Ectodermal cell (in vitro differentiated cells): ENCODE measurements around the gene ZC2HC1B.
"Not testable (repeated sequence)": the region's sequence is repeated elsewhere in the genome, so short reads cannot be mapped to it uniquely, and the experiment has no call there.

Experiments
- H3K27ac ChIP-seq: 2 replicates; pipeline ENCODE4 v1.7.0; 2013; ENCODE audit warnings: mild to moderate bottlenecking, low read depth, low read length; ENCODE audit not compliant: insufficient read depth, poor library complexity, severe bottlenecking
- H3K27me3 ChIP-seq: 2 replicates; pipeline ENCODE4 v1.7.0; 2013; ENCODE audit warnings: mild to moderate bottlenecking, low read length; ENCODE audit not compliant: insufficient read depth, control insufficient read depth, poor library complexity, severe bottlenecking
- H3K36me3 ChIP-seq: one replicate; pipeline ENCODE4 v1.7.0; 2013; ENCODE audit warnings: low read length; ENCODE audit not compliant: control insufficient read depth, insufficient read depth
- H3K4me1 ChIP-seq: one replicate; pipeline ENCODE4 v1.7.0; 2013; ENCODE audit warnings: low read length; ENCODE audit not compliant: control insufficient read depth, insufficient read depth
- H3K4me3 ChIP-seq: 2 replicates; pipeline ENCODE4 v1.7.0; 2013; ENCODE audit warnings: low read depth, low read length, control low read depth; ENCODE audit not compliant: insufficient read depth
- H3K9me3 ChIP-seq: 2 replicates; pipeline ENCODE4 v1.7.0; 2013; ENCODE audit warnings: mild to moderate bottlenecking, low read length, moderate library complexity; ENCODE audit not compliant: control insufficient read depth
- WGBS, 2 experiments: methylation state at CpG; one replicate each; pipeline ENCODE4 v1.1.7; 2013; ENCODE audit warnings: missing lambda C conversion rate in 2 of 2; 5-methylcytosine and 5-hydroxymethylcytosine counted together

ZC2HC1B gene

GRCh38 chr6:143842461-143842901, 21.8 kb upstream of the ZC2HC1B start:
- Histone ChIP-seq H3K9me3 (no peaks in the 10 kb centered on the region), H3K4me3 (peak overlapping the region; percentile 67), H3K36me3 (peaks cover 2% of the 10 kb centered on the region), H3K27ac (peak overlapping the region; percentile 94), H3K4me1 (peaks cover 3% of the 10 kb centered on the region), H3K27me3 (no peaks in the 10 kb centered on the region)
- WGBS, 2 experiments, result 54 to 74% methylated on average over 7 of the region's 7 CpGs

- Histone ChIP-seq H3K27ac (peak within 1 kb of the TSS; percentile 94), H3K9me3 (no peaks in the 10 kb centered on the region), H3K27me3 (no peaks in the 10 kb centered on the region), H3K4me3 (peak within 1 kb of the TSS; percentile 67), H3K4me1 (peaks cover 3% of the 10 kb centered on the region), H3K36me3 (peaks cover 6% of the 10 kb centered on the region)
- 0% methylated on average over 64 of the region's 64 CpGs for WGBS, 2 experiments
Measured at GRCh38 chr6:143842902-143843676, 21.2 kb upstream of the ZC2HC1B start, which contains the start of gene LTV1. Gene LTV1 (plus strand): TSS chr6:143843338. CDS start chr6:143843478, 140 bp downstream.

GRCh38 chr6:143843677-143843999, 20.6 kb upstream of the ZC2HC1B start:
- peak overlapping the region; percentile 67 for H3K4me3 ChIP-seq
- 1 to 2% methylated on average over 9 of the region's 9 CpGs for WGBS, 2 experiments
- no peaks in the 10 kb centered on the region for H3K9me3 ChIP-seq
- H3K27me3 ChIP-seq, result no peaks in the 10 kb centered on the region
- peaks cover 3% of the 10 kb centered on the region for H3K4me1 ChIP-seq
- H3K27ac ChIP-seq, result peak overlapping the region; percentile 12
- H3K36me3 ChIP-seq, result peaks cover 6% of the 10 kb centered on the region

GRCh38 chr6:143844006-143844405, 20.3 kb upstream of the ZC2HC1B start:
- peaks cover 3% of the 10 kb centered on the region for H3K4me1 ChIP-seq
- H3K36me3 ChIP-seq, result peaks cover 6% of the 10 kb centered on the region
- H3K27me3 ChIP-seq, result no peaks in the 10 kb centered on the region
- 32 to 38% methylated on average over 4 of the region's 4 CpGs for WGBS, 2 experiments
- H3K27ac ChIP-seq, result no peak overlapping the region
- peak overlapping the region; percentile 67 for H3K4me3 ChIP-seq
- H3K9me3 ChIP-seq, result no peaks in the 10 kb centered on the region

- Histone ChIP-seq H3K27ac (no peak overlapping the region), H3K36me3 (peaks cover 16% of the 10 kb centered on the region), H3K9me3 (no peaks in the 10 kb centered on the region), H3K27me3 (no peaks in the 10 kb centered on the region), H3K4me3 (no peak overlapping the region), H3K4me1 (peaks cover 3% of the 10 kb centered on the region)
- WGBS, 2 experiments, result 95 to 97% methylated on average over 5 of the region's 5 CpGs
Measured at GRCh38 chr6:143845033-143845432, 19.2 kb upstream of the ZC2HC1B start.

- 91 to 99% methylated on average over 3 of the region's 3 CpGs for WGBS, 2 experiments
- not testable (repeated sequence) for H3K4me3 ChIP-seq, H3K27me3 ChIP-seq, H3K4me1 ChIP-seq, H3K9me3 ChIP-seq, H3K27ac ChIP-seq
- peaks cover 26% of the 10 kb centered on the region for H3K36me3 ChIP-seq
Measured at GRCh38 chr6:143851706-143852105, 12.6 kb upstream of the ZC2HC1B start.

GRCh38 chr6:143855057-143855456, 9.2 kb upstream of the ZC2HC1B start:
- not testable (repeated sequence) for H3K27ac ChIP-seq, H3K4me3 ChIP-seq
- WGBS, 2 experiments, result 81 to 95% methylated on average over 1 of the region's 1 CpG

GRCh38 chr6:143856762-143857161, 7.5 kb upstream of the ZC2HC1B start:
- H3K27ac ChIP-seq, H3K9me3 ChIP-seq, H3K27me3 ChIP-seq, H3K4me3 ChIP-seq, H3K4me1 ChIP-seq: not testable (repeated sequence)
- WGBS, 2 experiments, result 96 to 98% methylated on average over 6 of the region's 6 CpGs
- H3K36me3 ChIP-seq, result peaks cover 27% of the 10 kb centered on the region

More at GRCh38 chr6:143855057-143855456, 9.2 kb upstream of the ZC2HC1B start:
- H3K9me3 ChIP-seq, H3K27me3 ChIP-seq, H3K4me1 ChIP-seq: not testable (repeated sequence)
- peaks cover 37% of the 10 kb centered on the region for H3K36me3 ChIP-seq

- Histone ChIP-seq H3K27ac (no peak overlapping the region), H3K9me3 (no peaks in the 10 kb centered on the region), H3K4me3 (no peak overlapping the region), H3K27me3 (no peaks in the 10 kb centered on the region), H3K36me3 (peaks cover 36% of the 10 kb centered on the region), H3K4me1 (no peaks in the 10 kb centered on the region)
- 96 to 98% methylated on average over 5 of the region's 5 CpGs for WGBS, 2 experiments
Measured at GRCh38 chr6:143857651-143858050, 6.6 kb upstream of the ZC2HC1B start.

- Histone ChIP-seq H3K27me3 (no peaks in the 10 kb centered on the region), H3K36me3 (peaks cover 42% of the 10 kb centered on the region), H3K4me3 (no peak overlapping the region), H3K4me1 (no peaks in the 10 kb centered on the region), H3K9me3 (no peaks in the 10 kb centered on the region), H3K27ac (no peak overlapping the region)
- WGBS, 2 experiments, result 95% methylated on average over 3 of the region's 3 CpGs
Measured at GRCh38 chr6:143859891-143860660, 4.2 kb upstream of the ZC2HC1B start.
